Mesendoderm (in vitro differentiated cells): Measurements from ENCODE around the gene RNF123.

Experiments used
- DNase-seq: peaks from one replicate; pipeline ENCODE4 v3.0.0; 2013
- H2AK5ac ChIP-seq: 2 replicates; pipeline ENCODE4 v1.6.1; 2013; ENCODE audit warnings: low read length, inconsistent platforms
- H2BK120ac ChIP-seq: 2 replicates; pipeline ENCODE4 v1.6.1; 2013; ENCODE audit warnings: low read depth, mild to moderate bottlenecking, low read length, moderate library complexity, mixed read lengths
- H2BK15ac ChIP-seq: replicated peaks from 2 replicates; pipeline ENCODE4 v1.6.1; 2013; ENCODE audit warnings: low read depth, mild to moderate bottlenecking, moderate library complexity
- H2BK5ac ChIP-seq: 2 replicates; pipeline ENCODE4 v1.6.1; 2013; ENCODE audit warnings: low read length, inconsistent platforms
- H3K18ac ChIP-seq: 2 replicates; pipeline ENCODE4 v1.6.1; 2013; ENCODE audit warnings: mild to moderate bottlenecking, low read length, mixed read lengths
- H3K23ac ChIP-seq: one replicate; pipeline ENCODE4 v1.6.1; 2013; ENCODE audit warnings: low read length
- H3K27ac ChIP-seq: 2 replicates; pipeline ENCODE4 v1.5.1; 2013; ENCODE audit warnings: low read depth, mild to moderate bottlenecking, inconsistent platforms, low read length, moderate library complexity
- H3K27me3 ChIP-seq: 2 replicates; pipeline ENCODE4 v1.6.1; 2013; ENCODE audit warnings: low read length, control low read depth, mild to moderate bottlenecking, inconsistent platforms; ENCODE audit not compliant: insufficient read depth, poor library complexity
- H3K36me3 ChIP-seq: 2 replicates; pipeline ENCODE4 v1.6.1; 2013; ENCODE audit warnings: low read length, inconsistent platforms; ENCODE audit not compliant: control insufficient read depth, insufficient read depth
- H3K4ac ChIP-seq: one replicate; pipeline ENCODE4 v1.6.1; 2013; ENCODE audit warnings: low read depth, mild to moderate bottlenecking, low read length, moderate library complexity
- H3K4me1 ChIP-seq: 2 replicates; pipeline ENCODE4 v1.6.1; 2013; ENCODE audit warnings: low read depth, low read length, inconsistent platforms; ENCODE audit not compliant: control insufficient read depth
- H3K4me2 ChIP-seq: 2 replicates; pipeline ENCODE4 v1.6.1; 2013; ENCODE audit warnings: low read length
- H3K4me3 ChIP-seq: 2 replicates; pipeline ENCODE4 v1.5.1; 2013; ENCODE audit warnings: mild to moderate bottlenecking, low read length
- H3K56ac ChIP-seq: one replicate; pipeline ENCODE4 v1.6.1; 2013; ENCODE audit warnings: low read length
- H3K79me1 ChIP-seq: 2 replicates; pipeline ENCODE4 v1.6.1; 2013; ENCODE audit warnings: low read length, inconsistent platforms
- H3K79me2 ChIP-seq: 2 replicates; pipeline ENCODE4 v1.6.1; 2013; ENCODE audit warnings: mild to moderate bottlenecking, low read length; ENCODE audit not compliant: control insufficient read depth, insufficient read depth
- H3K9ac ChIP-seq: 2 replicates; pipeline ENCODE4 v1.6.1; 2013; ENCODE audit warnings: low read length, inconsistent platforms
- H4K5ac ChIP-seq: one replicate; pipeline ENCODE4 v1.6.1; 2013; ENCODE audit warnings: low read length
- H4K8ac ChIP-seq: one replicate; pipeline ENCODE4 v1.6.1; 2013; ENCODE audit warnings: low read depth, mild to moderate bottlenecking, control low read depth, low read length, moderate library complexity
- WGBS: extraction: QIAGEN DNeasy Blood & Tissue Kit; methylation state at CpG from one replicate; pipeline ENCODE4 v1.1.7; 2013; ENCODE audit warnings: low lambda C conversion rate, missing lambda C conversion rate; ENCODE audit not compliant: insufficient coverage; ENCODE audit errors: extremely low coverage; 5-methylcytosine and 5-hydroxymethylcytosine counted together

Gene RNF123

DNA sequence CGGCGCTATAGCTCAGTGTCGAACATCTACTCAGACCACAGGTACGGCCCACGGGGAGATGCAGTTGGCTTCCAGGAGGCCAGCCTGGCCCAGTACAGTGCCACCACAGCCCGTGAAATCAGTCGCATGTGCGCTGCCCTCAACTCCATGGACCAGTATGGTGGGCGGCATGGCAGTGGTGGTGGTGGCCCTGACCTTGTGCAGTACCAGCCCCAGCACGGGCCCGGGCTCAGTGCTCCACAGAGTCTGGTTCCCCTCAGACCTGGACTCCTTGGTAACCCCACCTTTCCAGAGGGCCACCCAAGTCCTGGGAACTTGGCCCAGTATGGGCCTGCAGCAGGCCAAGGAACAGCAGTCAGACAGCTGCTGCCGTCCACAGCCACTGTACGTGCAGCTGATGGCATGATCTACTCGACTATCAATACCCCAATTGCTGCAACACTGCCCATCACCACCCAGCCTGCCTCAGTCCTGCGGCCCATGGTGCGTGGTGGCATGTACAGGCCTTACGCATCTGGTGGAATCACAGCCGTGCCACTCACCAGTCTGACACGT lies 33.5 kb upstream of the RNF123 start:
- H3K4me3 ChIP-seq: no peak overlapping the region
- no CpG with 5 or more reads among the region's 19 CpGs for WGBS
- H2BK120ac ChIP-seq: no peak overlapping the region
- H3K79me2 ChIP-seq: no peaks in the 10 kb centered on the region
- H3K56ac ChIP-seq: no peak overlapping the region
- no peaks in the 10 kb centered on the region for H3K27me3 ChIP-seq
- no peak overlapping the region for H3K4ac ChIP-seq
- no peak overlapping the region for H2AK5ac ChIP-seq
- H2BK15ac ChIP-seq: no peak overlapping the region
- no peak overlapping the region for H3K4me2 ChIP-seq
- H4K8ac ChIP-seq: no peak overlapping the region
- no peak overlapping the region for H3K9ac ChIP-seq
- H2BK5ac ChIP-seq: no peak overlapping the region
- no peak overlapping the region for H4K5ac ChIP-seq
- no peak for DNase-seq
- no peaks in the 10 kb centered on the region for H3K79me1 ChIP-seq
- H3K27ac ChIP-seq: no peak overlapping the region
- H3K36me3 ChIP-seq: no peaks in the 10 kb centered on the region
- H3K23ac ChIP-seq: no peak overlapping the region
- no peaks in the 10 kb centered on the region for H3K4me1 ChIP-seq
- no peak overlapping the region for H3K18ac ChIP-seq

DNA sequence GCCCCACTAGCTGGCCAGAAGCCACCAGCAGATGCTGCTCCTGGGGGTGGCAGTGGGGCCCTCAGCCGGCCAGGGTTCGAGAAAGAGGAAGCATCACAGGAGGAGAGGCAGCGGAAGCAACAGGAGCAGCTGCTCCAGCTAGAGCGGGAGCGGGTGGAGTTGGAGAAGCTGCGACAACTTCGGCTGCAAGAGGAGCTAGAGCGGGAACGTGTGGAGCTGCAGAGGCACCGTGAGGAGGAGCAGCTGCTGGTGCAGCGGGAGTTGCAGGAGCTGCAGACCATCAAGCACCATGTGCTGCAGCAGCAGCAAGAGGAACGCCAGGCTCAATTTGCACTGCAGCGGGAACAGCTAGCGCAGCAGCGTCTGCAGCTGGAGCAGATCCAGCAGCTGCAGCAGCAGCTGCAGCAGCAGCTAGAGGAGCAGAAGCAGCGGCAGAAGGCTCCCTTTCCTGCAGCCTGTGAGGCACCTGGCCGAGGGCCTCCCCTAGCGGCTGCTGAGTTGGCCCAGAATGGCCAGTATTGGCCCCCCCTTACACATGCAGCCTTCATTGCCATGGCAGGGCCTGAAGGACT lies 32.7 kb upstream of the RNF123 start:
- H2BK120ac ChIP-seq: no peak overlapping the region
- H2AK5ac ChIP-seq: no peak overlapping the region
- H3K79me2 ChIP-seq: no peaks in the 10 kb centered on the region
- H4K8ac ChIP-seq: no peak overlapping the region
- no peaks in the 10 kb centered on the region for H3K4me1 ChIP-seq
- WGBS: no CpG with 5 or more reads among the region's 18 CpGs
- H3K27me3 ChIP-seq: no peaks in the 10 kb centered on the region
- H3K9ac ChIP-seq: no peak overlapping the region
- H3K27ac ChIP-seq: no peak overlapping the region
- no peak overlapping the region for H3K23ac ChIP-seq
- no peak overlapping the region for H2BK5ac ChIP-seq
- no peak overlapping the region for H4K5ac ChIP-seq
- no peak overlapping the region for H3K4me3 ChIP-seq
- no peak overlapping the region for H3K18ac ChIP-seq
- H2BK15ac ChIP-seq: no peak overlapping the region
- no peaks in the 10 kb centered on the region for H3K79me1 ChIP-seq
- H3K4ac ChIP-seq: no peak overlapping the region
- H3K4me2 ChIP-seq: no peak overlapping the region
- H3K36me3 ChIP-seq: no peaks in the 10 kb centered on the region
- DNase-seq: no peak
- no peak overlapping the region for H3K56ac ChIP-seq

DNA sequence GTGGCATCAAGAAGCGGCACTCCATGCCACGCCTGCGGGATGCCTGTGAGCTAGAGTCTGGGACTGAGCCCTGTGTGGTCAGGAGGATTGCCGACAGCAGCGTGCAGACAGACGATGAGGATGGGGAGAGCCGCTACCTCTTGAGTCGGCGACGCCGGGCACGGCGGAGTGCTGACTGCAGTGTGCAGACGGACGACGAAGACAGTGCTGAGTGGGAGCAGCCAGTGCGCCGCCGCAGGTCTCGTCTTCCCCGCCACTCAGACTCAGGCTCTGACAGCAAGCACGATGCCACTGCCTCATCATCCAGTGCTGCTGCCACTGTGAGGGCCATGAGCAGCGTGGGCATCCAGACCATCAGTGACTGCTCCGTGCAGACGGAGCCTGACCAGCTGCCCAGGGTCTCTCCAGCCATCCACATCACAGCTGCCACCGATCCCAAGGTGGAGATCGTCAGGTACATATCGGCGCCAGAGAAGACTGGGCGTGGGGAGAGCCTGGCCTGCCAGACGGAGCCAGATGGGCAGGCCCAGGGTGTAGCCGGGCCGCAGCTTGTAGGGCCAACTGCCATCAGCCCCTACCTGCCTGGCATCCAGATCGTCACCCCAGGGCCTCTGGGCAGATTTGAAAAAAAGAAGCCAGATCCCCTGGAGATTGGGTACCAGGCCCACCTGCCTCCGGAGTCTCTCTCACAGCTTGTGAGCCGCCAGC lies 32.0 kb upstream of the RNF123 start:
- no peak overlapping the region for H4K8ac ChIP-seq
- H3K27me3 ChIP-seq: no peaks in the 10 kb centered on the region
- H3K56ac ChIP-seq: no peak overlapping the region
- H2BK5ac ChIP-seq: no peak overlapping the region
- H3K79me2 ChIP-seq: no peaks in the 10 kb centered on the region
- no peak for DNase-seq
- H2BK120ac ChIP-seq: no peak overlapping the region
- no peak overlapping the region for H3K27ac ChIP-seq
- no peak overlapping the region for H3K4me2 ChIP-seq
- H2BK15ac ChIP-seq: no peak overlapping the region
- no peak overlapping the region for H3K4me3 ChIP-seq
- WGBS: no CpG with 5 or more reads among the region's 36 CpGs
- H3K36me3 ChIP-seq: no peaks in the 10 kb centered on the region
- H3K4me1 ChIP-seq: no peaks in the 10 kb centered on the region
- H2AK5ac ChIP-seq: no peak overlapping the region
- H3K23ac ChIP-seq: no peak overlapping the region
- H3K79me1 ChIP-seq: no peaks in the 10 kb centered on the region
- H3K9ac ChIP-seq: no peak overlapping the region
- H3K4ac ChIP-seq: no peak overlapping the region
- H4K5ac ChIP-seq: no peak overlapping the region
- no peak overlapping the region for H3K18ac ChIP-seq

DNA sequence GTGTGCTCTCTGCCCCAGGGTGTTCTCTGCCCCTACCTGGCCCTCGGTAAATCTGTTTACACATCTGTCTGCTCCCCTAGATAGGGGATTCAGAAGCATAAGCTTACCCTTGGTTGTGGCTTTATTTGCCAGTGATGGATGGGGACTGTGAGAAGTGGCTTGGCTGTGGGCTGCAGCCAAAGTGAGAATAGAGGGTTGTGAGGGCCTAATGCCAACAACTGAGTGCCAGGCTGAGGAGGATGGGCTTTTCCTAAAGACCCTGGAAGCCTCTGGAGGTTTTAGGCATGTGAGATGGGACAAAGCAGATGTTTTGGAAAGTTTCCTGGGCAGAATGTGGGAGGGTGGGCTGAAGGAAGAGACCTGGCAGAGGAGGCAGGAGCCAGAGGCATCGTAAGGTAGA lies 30.6 kb upstream of the RNF123 start:
- Histone ChIP-seq H3K4ac (no peak overlapping the region), H2BK15ac (no peak overlapping the region), H3K27ac (no peak overlapping the region), H2BK120ac (no peak overlapping the region), H3K4me3 (no peak overlapping the region), H3K23ac (no peak overlapping the region), H4K5ac (no peak overlapping the region), H3K36me3 (no peaks in the 10 kb centered on the region), H3K4me1 (no peaks in the 10 kb centered on the region), H3K18ac (no peak overlapping the region), H3K79me2 (no peaks in the 10 kb centered on the region), H3K4me2 (no peak overlapping the region), H3K79me1 (no peaks in the 10 kb centered on the region), H4K8ac (no peak overlapping the region), H3K9ac (no peak overlapping the region), H3K56ac (no peak overlapping the region), H2AK5ac (no peak overlapping the region), H3K27me3 (no peaks in the 10 kb centered on the region), H2BK5ac (no peak overlapping the region)
- no peak for DNase-seq
- WGBS: no CpG with 5 or more reads among the region's 2 CpGs

DNA sequence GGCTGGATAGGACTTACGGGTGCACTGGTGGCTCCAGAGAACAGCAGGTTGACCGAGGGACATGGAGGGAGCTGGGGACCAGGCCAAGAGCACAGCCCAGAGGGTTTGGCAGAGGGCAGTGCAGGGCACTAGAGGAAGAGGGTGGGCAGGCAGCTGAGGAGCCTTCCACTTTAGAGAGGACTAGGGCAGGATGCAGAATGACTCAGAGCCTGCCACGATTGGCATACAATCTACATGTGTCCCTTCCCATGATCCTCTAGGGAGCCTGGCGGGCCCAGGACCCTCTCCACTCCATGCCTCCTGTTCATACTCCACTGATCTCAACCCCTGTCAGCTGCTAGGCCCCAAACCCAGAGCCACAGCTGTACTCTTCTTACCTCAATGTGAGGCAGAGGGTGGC lies 29.6 kb upstream of the RNF123 start:
- Histone ChIP-seq H3K9ac (no peak overlapping the region), H3K4me1 (no peaks in the 10 kb centered on the region), H2BK5ac (no peak overlapping the region), H3K79me2 (no peaks in the 10 kb centered on the region), H3K4me2 (no peak overlapping the region), H3K27ac (no peak overlapping the region), H2AK5ac (no peak overlapping the region), H3K27me3 (no peaks in the 10 kb centered on the region), H3K18ac (no peak overlapping the region), H4K8ac (no peak overlapping the region), H2BK120ac (no peak overlapping the region), H2BK15ac (no peak overlapping the region), H3K36me3 (no peaks in the 10 kb centered on the region), H3K23ac (no peak overlapping the region), H3K4ac (no peak overlapping the region), H3K79me1 (no peaks in the 10 kb centered on the region), H4K5ac (no peak overlapping the region), H3K56ac (no peak overlapping the region), H3K4me3 (no peak overlapping the region)
- DNase-seq: no peak
- WGBS: no CpG with 5 or more reads among the region's 4 CpGs
